ENCODE results near the gene TTC21B.

DNA sequence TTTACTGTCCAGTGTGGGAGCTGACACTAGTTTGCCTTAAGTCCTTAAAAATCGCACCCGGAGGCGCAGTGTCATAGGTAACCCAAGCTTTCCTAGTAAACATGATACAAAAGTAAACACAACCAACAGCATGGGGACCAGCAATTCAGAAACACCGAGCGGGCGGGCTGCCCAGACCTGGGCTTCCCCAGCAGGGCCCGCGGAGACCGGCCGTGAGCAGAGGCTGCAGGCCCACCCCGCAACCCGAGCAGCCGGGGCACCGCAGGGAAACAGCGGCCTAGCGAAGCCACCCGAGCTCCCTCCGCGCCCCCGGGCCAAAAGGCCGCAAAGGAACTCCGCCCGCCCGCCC, 296 bp downstream of the TTC21B start:
- TF ChIP-seq POLR2A (IDR thresholded peaks at IDR 0.05; ENCODE audit: low read depth, low read length) (no peak), POLR2AphosphoS5 (IDR thresholded peaks at IDR 0.05; ENCODE audit: low read depth, low read length) (no peak), SPI1 (IDR thresholded peaks at IDR 0.05; ENCODE audit: low read depth, low read length) (no peak), TAF1 (IDR thresholded peaks at IDR 0.05; ENCODE audit: low read depth, low read length) (no peak), PAX5 (IDR thresholded peaks at IDR 0.05; ENCODE audit: insufficient read depth, low read length, severe bottlenecking) (no peak)

All from GM12891 (cell line).